Lower lobe of right lung (tissue), 2 donors: ENCODE results near the gene CYP2A13. TPM values are rescaled to one million over a fixed set of nuclear protein-coding genes. Genes with fewer than 3 reads are reported as not detected.
"Not testable (repeated sequence)": the region's sequence is repeated elsewhere in the genome, so short reads cannot be mapped to it uniquely, and the experiment has no call there.

Source experiments
- ATAC-seq, 2 donors: fragments of 200-7000 bp; cut with Tn5 transposase; one replicate each; pipeline ENCODE4 v1.9.1; 2020 to 2022; ENCODE audit warnings: mild to moderate bottlenecking in 2 of 2, moderate library complexity in 2 of 2
- DNase-seq: peaks from one replicate; pipeline ENCODE4 v3.0.0-alpha.2; 2020
- H3K27ac ChIP-seq: fragments of 200-600 bp; one replicate; pipeline ENCODE4 v1.8.0; 2022
- H3K27me3 ChIP-seq: fragments of 200-600 bp; one replicate; pipeline ENCODE4 v1.8.0; 2022; ENCODE audit warnings: low read depth
- H3K36me3 ChIP-seq: fragments of 200-600 bp; one replicate; pipeline ENCODE4 v1.8.0; 2022; ENCODE audit warnings: mild to moderate bottlenecking
- H3K4me1 ChIP-seq: fragments of 200-600 bp; one replicate; pipeline ENCODE4 v1.8.0; 2022
- H3K4me3 ChIP-seq: fragments of 200-600 bp; one replicate; pipeline ENCODE4 v1.8.0; 2022; ENCODE audit warnings: mild to moderate bottlenecking
- H3K9me3 ChIP-seq: fragments of 200-600 bp; one replicate; pipeline ENCODE4 v1.8.0; 2022
- CTCF ChIP-seq: fragments of 200-600 bp; IDR thresholded peaks from one replicate; pipeline ENCODE4 v1.8.0; 2022; ENCODE audit warnings: antibody characterized with exemption, mild to moderate bottlenecking
- intact Hi-C: fragments of 100-400 bp; cut with DNase I; formaldehyde crosslinking; loops from one replicate; pipeline ENCODE4 v1.11.0; 2022
- total RNA-seq: library from RNA; stranded (reverse); fragmentation: NEBNext Ultra II Directional; extraction: Animal tissue kit (Norgen Biotek cat#: 25700); gene quantifications from one replicate; pipeline ENCODE4 v1.2.1, GENCODE V29; 2021
- donor health status: DM: no; HTN: yes; CAD: no; lungs with severe emphysema.

CYP2A13 gene
- total RNA-seq, 1 donor from 2014 or later = not detected

- no peaks in the 10 kb centered on the region for H3K9me3 ChIP-seq
- no peaks in the 10 kb centered on the region for H3K36me3 ChIP-seq
- H3K27ac ChIP-seq = no peak overlapping the region
- no peaks in the 10 kb centered on the region for H3K27me3 ChIP-seq
- no peak overlapping the region for H3K4me3 ChIP-seq
- no peak for DNase-seq
- intact Hi-C loops = no loop called here
- no peaks in the 10 kb centered on the region for H3K4me1 ChIP-seq
- TF ChIP-seq CTCF = no peak
- peak; percentile 29 to 46 for ATAC-seq
These were observed 45.0 kb downstream of the CYP2A13 start for GRCh38 chr19:41133260-41133659.

GRCh38 chr19:41134616-41135015 lies 46.4 kb downstream of the CYP2A13 start:
- Histone ChIP-seq H3K36me3 (no peaks in the 10 kb centered on the region), H3K9me3 (no peaks in the 10 kb centered on the region), H3K4me1 (no peaks in the 10 kb centered on the region), H3K4me3 (no peak overlapping the region), H3K27me3 (no peaks in the 10 kb centered on the region), H3K27ac (no peak overlapping the region)
- ATAC-seq (no peak), DNase-seq (no peak)
- intact Hi-C loops = no loop called here
- TF ChIP-seq CTCF = no peak

GRCh38 chr19:41135390-41136384 lies 47.4 kb downstream of the CYP2A13 start:
- DNase-seq (peak; percentile 82), ATAC-seq (peak; percentile 95 to 98)
- H3K4me3 ChIP-seq = peak overlapping the region; percentile 49
- intact Hi-C loops, H3K36me3 ChIP-seq, H3K9me3 ChIP-seq, H3K27me3 ChIP-seq, H3K4me1 ChIP-seq: not testable (repeated sequence)
- peak overlapping the region; percentile 54 for H3K27ac ChIP-seq

- ATAC-seq (no peak), DNase-seq (no peak)
- no peak for TF ChIP-seq CTCF
- Histone ChIP-seq H3K4me3 (no peak overlapping the region), H3K27ac (no peak overlapping the region), H3K4me1 (no peaks in the 10 kb centered on the region), H3K36me3 (no peaks in the 10 kb centered on the region), H3K27me3 (no peaks in the 10 kb centered on the region), H3K9me3 (no peaks in the 10 kb centered on the region)
- intact Hi-C loops = no loop called here
These were observed 48.6 kb downstream of the CYP2A13 start for GRCh38 chr19:41136636-41137455.

GRCh38 chr19:41144403-41144802 lies 56.2 kb downstream of the CYP2A13 start:
- Histone ChIP-seq H3K27ac (no peak overlapping the region), H3K36me3 (no peaks in the 10 kb centered on the region), H3K4me3 (no peak overlapping the region), H3K9me3 (no peaks in the 10 kb centered on the region), H3K27me3 (no peaks in the 10 kb centered on the region), H3K4me1 (no peaks in the 10 kb centered on the region)
- intact Hi-C loops = no loop called here
- peak; percentile 82 for TF ChIP-seq CTCF
- peak; percentile 83 for DNase-seq
- ATAC-seq = peak; percentile 90 to 92

Other genes starting within 250 kb of the CYP2A13 start
- 2.0 TPM for gene CYP2A6, start 238.0 kb upstream of the CYP2A13 start, total RNA-seq
- 0.68 TPM for gene CYP2A7, start 206.2 kb upstream of the CYP2A13 start, total RNA-seq
- gene CYP2B6, start 97.2 kb upstream of the CYP2A13 start, total RNA-seq = 1.9 TPM
- gene CYP2F1, start 26.0 kb downstream of the CYP2A13 start, total RNA-seq = 1.7 TPM
- 11.0 TPM for gene CYP2S1, start 104.8 kb downstream of the CYP2A13 start, total RNA-seq
- 92.7 TPM for gene AXL, start 130.8 kb downstream of the CYP2A13 start, total RNA-seq
- gene HNRNPUL1, start 175.9 kb downstream of the CYP2A13 start, total RNA-seq = 191 TPM
- 30.3 TPM for gene CCDC97, start 221.7 kb downstream of the CYP2A13 start, total RNA-seq